H1 (cell line): ENCODE measurements around the gene COL4A4. TPM values are rescaled to one million over a fixed set of nuclear protein-coding genes. Genes with fewer than 3 reads are reported as not detected.

Experiments used
- CTCF ChIA-PET: fragments of 300-600 bp; sonication (Branson Sonifier 250); formaldehyde crosslinking; loops from one replicate; lab custom pipeline; 2021; ENCODE audit not compliant: partially characterized antibody; lab: Charles Lee
- POLR2A ChIA-PET: fragments of 300-600 bp; sonication (Branson Sonifier 250); formaldehyde crosslinking; loops from one replicate; lab custom pipeline; 2021; ENCODE audit warnings: inconsistent platforms; ENCODE audit not compliant: partially characterized antibody; lab: Charles Lee
- DNase-seq, 2 experiments: peaks; one replicate each; pipeline versions ENCODE4 v3.0.0 to v3.0.0-alpha.2; 2010 to 2022; ENCODE audit warnings: low spot score in 2 of 2, low read depth in 1 of 2, mixed read lengths in 1 of 2
- FAIRE-seq: peaks from 2 replicates; lab custom pipeline; 2011; peaks lifted over from hg19 to GRCh38; lab: Jason Lieb, UNC
- H2AFZ ChIP-seq: 2 replicates; pipeline ENCODE4 v1.8.1; 2012; ENCODE audit warnings: low read length, inconsistent platforms
- H2AK5ac ChIP-seq: 2 replicates; pipeline ENCODE4 v1.6.1; 2013; ENCODE audit warnings: low read depth, low read length
- H2BK120ac ChIP-seq: replicated peaks from 2 replicates; pipeline ENCODE3; 2013; ENCODE audit warnings: low read depth, low read length, inconsistent platforms
- H2BK12ac ChIP-seq: 2 replicates; pipeline ENCODE4 v1.6.1; 2013; ENCODE audit warnings: low read depth, low read length
- H2BK15ac ChIP-seq: 2 replicates; pipeline ENCODE4 v1.6.1; 2013; ENCODE audit warnings: low read length
- H2BK20ac ChIP-seq: 2 replicates; pipeline ENCODE4 v1.6.1; 2013; ENCODE audit warnings: low read length
- H2BK5ac ChIP-seq: 2 replicates; pipeline ENCODE4 v1.6.1; 2013; ENCODE audit warnings: low read depth, low read length
- H3K14ac ChIP-seq: 2 replicates; pipeline ENCODE4 v1.6.1; 2013; ENCODE audit warnings: inconsistent platforms; ENCODE audit not compliant: insufficient read length
- H3K18ac ChIP-seq: 2 replicates; pipeline ENCODE4 v1.6.1; 2013; ENCODE audit warnings: low read length; ENCODE audit errors: extremely low read depth
- H3K23ac ChIP-seq: 2 replicates; pipeline ENCODE4 v1.6.1; 2013; ENCODE audit warnings: inconsistent platforms; ENCODE audit not compliant: insufficient read length
- H3K23me2 ChIP-seq: 2 replicates; pipeline ENCODE4 v1.6.1; 2013; ENCODE audit warnings: low read depth, low read length
- H3K27ac ChIP-seq: 2 replicates; pipeline ENCODE4 v1.6.1; 2011; ENCODE audit warnings: low read depth, low read length, inconsistent platforms
- H3K27me3 ChIP-seq, 4 experiments: replicated peaks in 1 of 4; 1 replicate in 1 of 4; 2 replicates in 3 of 4; pipeline versions ENCODE4 v1.6.1 to v1.8.1; 2011 to 2013; ENCODE audit warnings: low read length in 3 of 4, mild to moderate bottlenecking in 3 of 4, inconsistent platforms in 2 of 4, mixed read lengths in 2 of 4, moderate library complexity in 1 of 4; ENCODE audit not compliant: control insufficient read depth in 3 of 4, insufficient read depth in 3 of 4; ENCODE audit errors: extremely low read depth in 1 of 4
- H3K36me3 ChIP-seq, 4 experiments: 2 replicates each; pipeline versions ENCODE4 v1.6.1 to v1.8.1; 2011 to 2013; ENCODE audit warnings: mild to moderate bottlenecking in 4 of 4, low read length in 3 of 4, moderate library complexity in 2 of 4, control low read depth in 1 of 4, inconsistent platforms in 1 of 4; ENCODE audit not compliant: insufficient read depth in 4 of 4, control insufficient read depth in 2 of 4
- H3K4ac ChIP-seq: replicated peaks from 2 replicates; pipeline ENCODE3; 2013; ENCODE audit warnings: low read length, low read depth, mixed read lengths, inconsistent platforms; ENCODE audit not compliant: insufficient read length
- H3K4me1 ChIP-seq, 4 experiments: replicated peaks in 1 of 4; 1 replicate in 1 of 4; 2 replicates in 3 of 4; pipeline versions ENCODE4 v1.6.1 to v1.8.1; 2011 to 2013; ENCODE audit warnings: low read length in 3 of 4, inconsistent platforms in 2 of 4, mixed read lengths in 1 of 4; ENCODE audit not compliant: insufficient read depth in 4 of 4, control insufficient read depth in 3 of 4
- H3K4me2 ChIP-seq, 2 experiments: 2 replicates each; pipeline versions ENCODE4 v1.6.1 to v1.8.1; 2011 to 2013; ENCODE audit warnings: low read depth in 2 of 2, low read length in 2 of 2, control low read depth in 1 of 2, inconsistent platforms in 1 of 2, mild to moderate bottlenecking in 1 of 2; ENCODE audit not compliant: insufficient read depth in 1 of 2
- H3K4me3 ChIP-seq, 4 experiments: fragments of 200-600, 300-600 bp in 1 of 4; sonication (generic), shearing (Covaris generic), sonication (Bioruptor Twin) in 1 of 4; 2 replicates each; pipeline versions ENCODE4 v1.5.1 to v1.8.1; 2011 to 2016; ENCODE audit warnings: low read length in 4 of 4, low read depth in 3 of 4, control low read depth in 2 of 4, inconsistent platforms in 2 of 4, mild to moderate bottlenecking in 2 of 4, mixed read lengths in 1 of 4, moderate library complexity in 1 of 4; ENCODE audit not compliant: insufficient read depth in 2 of 4; ENCODE audit errors: extremely low read depth in 1 of 4
- H3K56ac ChIP-seq: replicated peaks from 2 replicates; pipeline ENCODE3; 2013; ENCODE audit warnings: low read depth, mild to moderate bottlenecking, mixed read lengths, low read length, inconsistent platforms; ENCODE audit not compliant: insufficient read length
- H3K79me1 ChIP-seq: 2 replicates; pipeline ENCODE4 v1.6.1; 2013; ENCODE audit warnings: low read depth, low read length, control low read depth
- H3K79me2 ChIP-seq, 2 experiments: 2 replicates each; pipeline versions ENCODE4 v1.6.1 to v1.8.1; 2012 to 2013; ENCODE audit warnings: low read length in 2 of 2, mild to moderate bottlenecking in 2 of 2, inconsistent platforms in 1 of 2; ENCODE audit not compliant: insufficient read depth in 2 of 2, control insufficient read depth in 1 of 2
- H3K9ac ChIP-seq, 4 experiments: replicated peaks in 1 of 4; 1 replicate in 1 of 4; 2 replicates in 3 of 4; pipeline versions ENCODE4 v1.6.1 to v1.8.1; 2011 to 2013; ENCODE audit warnings: low read depth in 3 of 4, low read length in 3 of 4, control low read depth in 2 of 4, mild to moderate bottlenecking in 2 of 4, moderate library complexity in 2 of 4, inconsistent platforms in 1 of 4; ENCODE audit errors: extremely low read depth in 1 of 4
- H3K9me3 ChIP-seq, 2 experiments: 2 replicates each; pipeline versions ENCODE4 v1.6.1 to v1.8.1; 2012 to 2013; ENCODE audit warnings: mild to moderate bottlenecking in 2 of 2, moderate library complexity in 2 of 2, control low read depth in 1 of 2, inconsistent platforms in 1 of 2, low read depth in 1 of 2, low read length in 1 of 2, mixed read lengths in 1 of 2; ENCODE audit not compliant: insufficient read depth in 2 of 2
- H4K20me1 ChIP-seq, 2 experiments: replicated peaks in 1 of 2; 2 replicates each; pipeline versions ENCODE3 to v1.8.1; 2011 to 2013; ENCODE audit warnings: inconsistent platforms in 2 of 2, low read length in 2 of 2, mild to moderate bottlenecking in 1 of 2; ENCODE audit not compliant: insufficient read depth in 2 of 2, control insufficient read depth in 1 of 2
- H4K5ac ChIP-seq: 2 replicates; pipeline ENCODE4 v1.6.1; 2013; ENCODE audit warnings: low read length, low read depth, mixed read lengths, inconsistent platforms; ENCODE audit not compliant: insufficient read length
- H4K8ac ChIP-seq: 2 replicates; pipeline ENCODE4 v1.8.0; 2013; ENCODE audit warnings: mild to moderate bottlenecking, moderate library complexity, low read length, inconsistent platforms; ENCODE audit not compliant: insufficient read depth; ENCODE audit errors: extremely low read depth
- H4K91ac ChIP-seq: replicated peaks from 2 replicates; pipeline ENCODE3; 2013; ENCODE audit warnings: low read length, mixed read lengths, inconsistent platforms; ENCODE audit not compliant: insufficient read length
- BRCA1 ChIP-seq: IDR thresholded peaks from 2 replicates; pipeline ENCODE4 v1.6.1; 2012; ENCODE audit warnings: low read depth, low read length, improper control_type of control experiment
- EGR1 ChIP-seq: IDR thresholded peaks from 2 replicates; pipeline ENCODE4 v1.6.1; 2011; ENCODE audit warnings: low read depth, low read length, borderline replicate concordance
- NANOG ChIP-seq: IDR thresholded peaks from 2 replicates; pipeline ENCODE4 v1.6.1; 2011; ENCODE audit warnings: low read length, low read depth, mild to moderate bottlenecking, inconsistent platforms; ENCODE audit not compliant: insufficient read depth, poor library complexity, severe bottlenecking
- POU5F1 ChIP-seq: IDR thresholded peaks from 2 replicates; pipeline ENCODE4 v1.6.1; 2011; ENCODE audit warnings: low read depth, mild to moderate bottlenecking, low read length, moderate library complexity
- SIN3A ChIP-seq, 2 experiments: IDR thresholded peaks in 1 of 2; conservative IDR thresholded peaks in 1 of 2; 2 replicates each; pipeline ENCODE4 v1.6.1; 2011 to 2012; ENCODE audit warnings: low read length in 2 of 2, improper control_type of control experiment in 1 of 2, low read depth in 1 of 2, mild to moderate bottlenecking in 1 of 2
- WGBS, 2 experiments: shearing (Covaris generic) in 1 of 2; methylation state at CpG; one replicate each; pipeline versions ENCODE4 v1.1.6 to v1.1.7; 2013 to 2015; ENCODE audit warnings: low lambda C conversion rate in 2 of 2, mixed read lengths in 2 of 2, inconsistent platforms in 1 of 2, low coverage in 1 of 2, missing lambda C conversion rate in 1 of 2; ENCODE audit not compliant: insufficient replicate concordance in 2 of 2, insufficient coverage in 1 of 2, insufficient read length in 1 of 2; ENCODE audit errors: extremely low coverage in 1 of 2, missing lambda C conversion rate in 1 of 2; 5-methylcytosine and 5-hydroxymethylcytosine counted together
- polyA plus RNA-seq, 7 experiments: library from polyadenylated mRNA; depleted of rRNA in 3 of 7; stranded (reverse) in 5 of 7; unstranded in 2 of 7; fragments of >200 nt in 5 of 7; fragments of 200-250 nt in 2 of 7; gene quantifications; 1 replicate in 5 of 7; 2 replicates in 1 of 7; 4 replicates in 1 of 7; pipeline versions ENCODE4 v1.2.1 to v1.2.3, GENCODE V29; 2011 to 2013; ENCODE audit warnings: missing spikeins in 2 of 7, mixed read lengths in 2 of 7
- total RNA-seq: library from RNA; stranded (reverse); fragmentation: NEBNext Ultra II Directional; extraction: Animal tissue kit (Norgen Biotek cat#: 25700); gene quantifications from 2 replicates; pipeline ENCODE4 v1.2.1, GENCODE V29; 2021

The COL4A4 gene
- total and polyA plus RNA-seq, 2 of the 8 experiments (the other 6 are each of a cell fraction or from before 2014, with no cell fraction given) = 0.33 to 1.7 TPM

DNA sequence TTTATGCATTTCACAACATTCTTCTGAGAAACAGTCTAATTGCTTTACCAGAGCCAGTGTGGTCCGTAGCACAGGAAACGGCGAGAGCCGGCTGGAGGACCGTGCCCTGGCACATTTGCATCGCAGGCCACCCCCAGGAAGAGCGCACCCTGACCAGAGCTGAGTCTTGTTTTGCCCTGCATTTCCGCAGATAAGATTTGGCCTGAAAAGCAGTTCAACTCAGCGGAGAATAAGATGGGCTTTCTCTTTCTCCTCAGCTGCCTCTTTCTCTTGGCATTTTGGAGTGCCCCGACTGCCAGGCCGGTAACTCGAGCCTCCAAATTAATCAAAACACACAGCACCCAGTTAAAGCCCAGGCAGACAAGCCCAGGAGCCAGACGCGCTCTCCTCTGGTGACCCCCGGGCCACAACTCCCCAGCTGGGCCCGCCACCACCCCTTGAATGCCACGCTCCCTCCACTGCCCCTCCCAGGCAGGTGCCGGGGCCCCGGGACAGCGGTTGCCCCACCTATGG lies 464 bp downstream of the COL4A4 start:
- TF ChIP-seq EGR1 = no peak
- 0 out of 4 replicates have a peak, but pooled peaks of 1 of the 2 experiments have one; percentile 37 for TF ChIP-seq SIN3A (conservative IDR thresholded peaks at IDR 0.05 in 1 of 2, IDR thresholded peaks at IDR 0.05 in 1 of 2; ENCODE audit: low read depth in 1 of 2, low read length in 2 of 2)
- TF ChIP-seq NANOG = no peak
- TF ChIP-seq BRCA1 = no peak
- TF ChIP-seq POU5F1 = no peak

More for the DNA sequence above, 464 bp downstream of the COL4A4 start:
- Histone ChIP-seq H3K9me3 (no peaks in the 10 kb centered on the region), H3K23me2 (peaks cover 15% of the 10 kb centered on the region; the same call in 1 of the 2 replicates), H4K20me1 (peaks cover 0 to 5% of the 10 kb centered on the region in 2 experiments), H3K4ac (no peak overlapping the region), H3K14ac (no peak overlapping the region), H3K18ac (no peak overlapping the region), H2BK20ac (no peak overlapping the region), H2AK5ac (no peak overlapping the region), H3K4me1 (peaks cover 0 to 4% (median under 1%) of the 10 kb centered on the region in 4 experiments; a peak in 2 of 7 replicates), H3K27me3 (peaks cover 5 to 33% (median 22%) of the 10 kb centered on the region in 4 experiments), H3K4me2 (peak overlapping the region; percentile 54 to 91), H2BK12ac (no peak overlapping the region), H3K23ac (no peak overlapping the region), H3K9ac (no peak overlapping the region), H2AFZ (peak overlapping the region; percentile 93), H3K56ac (no peak overlapping the region), H3K27ac (no peak overlapping the region), H4K8ac (no peak overlapping the region), H4K91ac (no peak overlapping the region), H3K36me3 (no peaks in the 10 kb centered on the region), H3K79me1 (no peaks in the 10 kb centered on the region), H3K79me2 (no peaks in the 10 kb centered on the region), H3K4me3 (peak overlapping the region; percentile 37 to 77 (median 54)), H2BK15ac (no peak overlapping the region), H4K5ac (no peak overlapping the region), H2BK120ac (no peak overlapping the region), H2BK5ac (no peak overlapping the region)
- FAIRE-seq (no peak), DNase-seq (no peak)
- ChIA-PET POLR2A (interaction anchor here (0.5 kb wide), 1 partner anchor 22 kb away, joined by 3 read pairs; no protein-coding TSS in a partner anchor), CTCF (interaction anchor here (0.7 to 1.0 kb wide), 2 partner anchors 22 to 28 kb away, joined by 3 to 4 read pairs; no protein-coding TSS in a partner anchor)
- WGBS, 2 experiments = 6% methylated on average over 17 of the region's 20 CpGs; no CpG with 5 or more reads in 1 of the 2 experiments
